Skeletal muscle cell (primary cell): Measurements from ENCODE around the gene DYNC1LI1.
"Not testable (repeated sequence)": the region's sequence is repeated elsewhere in the genome, so short reads cannot be mapped to it uniquely, and the experiment has no call there.

Experiments used
- DNase-seq: peaks from one replicate; pipeline ENCODE4 v3.0.0-alpha.2; 2010; ENCODE audit warnings: low read depth
- H3K4me3 ChIP-seq: 2 replicates; pipeline ENCODE4 v1.5.1; 2011; ENCODE audit warnings: low read depth, mild to moderate bottlenecking, control low read depth, low read length, moderate library complexity

Gene DYNC1LI1

DNA sequence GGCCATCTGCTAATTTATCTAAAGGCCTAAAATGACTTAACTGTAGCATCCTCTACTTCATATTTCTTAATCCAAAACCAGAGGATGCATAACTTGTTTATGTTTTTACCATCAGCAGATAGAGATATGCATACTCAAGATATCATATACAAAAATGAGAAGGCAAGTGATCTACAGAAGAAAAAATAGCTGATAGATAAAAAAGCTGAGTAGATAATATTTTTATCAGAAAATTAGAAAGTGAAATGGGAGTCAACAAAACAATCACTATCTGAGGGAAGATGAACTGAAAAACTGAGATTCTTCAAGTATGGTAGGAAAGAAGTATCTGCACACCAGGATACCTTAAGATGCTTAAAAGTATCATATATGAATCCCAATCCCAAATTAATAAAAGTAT is 25.4 kb downstream of the DYNC1LI1 start:
- no peak overlapping the region for H3K4me3 ChIP-seq
- no peak for DNase-seq

DNA sequence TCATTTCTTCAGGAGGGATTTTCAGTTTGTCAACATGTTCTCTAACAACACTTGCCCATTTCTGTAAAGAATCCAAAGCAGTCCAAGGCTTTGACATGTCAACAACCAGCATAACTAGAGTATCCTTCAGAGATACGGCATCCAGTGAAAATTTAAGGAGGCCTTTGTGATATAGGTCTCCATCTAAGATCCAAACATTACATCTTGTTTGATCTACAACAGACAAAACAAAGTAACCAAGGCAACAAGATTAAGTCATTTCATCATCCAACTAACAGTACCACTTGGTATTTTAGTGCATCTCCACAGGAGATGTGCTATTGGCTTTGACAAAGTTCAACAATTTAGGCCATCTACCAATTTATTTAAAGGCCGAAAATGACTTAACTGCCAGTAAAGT is 25.8 kb downstream of the DYNC1LI1 start:
- no peak overlapping the region for H3K4me3 ChIP-seq

DNA sequence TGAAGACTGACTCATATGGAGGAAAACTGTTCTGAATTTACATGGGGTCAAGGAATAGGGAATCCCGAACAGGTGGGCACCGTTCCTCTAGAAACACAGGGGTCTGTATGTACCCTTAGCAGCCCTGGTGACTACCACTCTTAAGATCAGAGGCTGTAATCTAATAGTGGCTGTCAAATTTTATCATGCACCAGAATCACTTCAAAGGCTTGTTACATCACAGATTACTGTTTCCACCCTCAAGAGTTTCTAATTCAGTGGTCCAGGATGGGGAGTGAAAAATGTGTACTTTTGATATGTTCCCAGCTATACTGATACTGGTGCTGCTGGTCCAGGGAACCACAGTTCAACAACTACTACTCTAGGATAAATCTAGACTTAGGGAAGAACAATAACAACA is 27.9 kb downstream of the DYNC1LI1 start:
- no peak for DNase-seq
- H3K4me3 ChIP-seq, result no peak overlapping the region

More for the DNA sequence above, 25.8 kb downstream of the DYNC1LI1 start:
- DNase-seq, result no peak

DNA sequence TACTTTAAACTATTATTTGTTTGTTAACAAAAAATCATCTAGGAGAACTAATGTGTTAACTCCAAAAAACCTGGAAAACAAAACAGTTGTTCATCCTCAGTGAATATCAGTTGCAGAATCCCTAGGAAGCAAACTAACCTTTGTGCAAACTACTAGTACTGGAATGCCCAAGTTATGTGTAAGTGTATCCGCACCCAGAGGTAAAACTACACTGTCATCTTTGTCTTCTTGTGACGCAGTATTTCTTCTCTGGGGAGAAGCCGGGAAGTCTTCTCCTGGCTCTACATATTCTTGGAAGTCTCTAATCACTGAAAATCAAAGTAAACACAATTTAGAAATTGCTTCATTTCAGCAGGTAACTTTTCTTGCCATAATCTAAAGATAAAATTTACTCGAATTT is 29.8 kb downstream of the DYNC1LI1 start:
- no peak for DNase-seq
- no peak overlapping the region for H3K4me3 ChIP-seq

DNA sequence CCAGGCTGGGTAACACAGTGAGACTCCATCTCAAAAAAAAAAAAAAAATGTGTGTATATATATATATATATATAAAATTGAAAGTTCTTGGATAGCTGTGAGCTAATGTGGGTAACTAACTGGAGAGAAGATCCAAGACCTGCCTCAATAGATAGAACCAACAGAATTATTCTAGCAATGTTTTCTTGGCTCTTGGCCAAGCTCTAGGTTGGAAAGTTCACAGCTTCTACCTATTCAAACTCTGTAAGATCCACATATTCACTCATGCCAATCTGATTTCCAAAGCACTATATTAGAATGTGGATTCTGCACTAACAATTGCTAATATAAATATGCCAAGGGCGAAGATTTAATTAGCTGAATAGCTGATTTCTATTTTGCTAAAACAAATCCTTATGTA is 38.2 kb downstream of the DYNC1LI1 start:
- no peak for DNase-seq
- H3K4me3 ChIP-seq, result no peak overlapping the region

DNA sequence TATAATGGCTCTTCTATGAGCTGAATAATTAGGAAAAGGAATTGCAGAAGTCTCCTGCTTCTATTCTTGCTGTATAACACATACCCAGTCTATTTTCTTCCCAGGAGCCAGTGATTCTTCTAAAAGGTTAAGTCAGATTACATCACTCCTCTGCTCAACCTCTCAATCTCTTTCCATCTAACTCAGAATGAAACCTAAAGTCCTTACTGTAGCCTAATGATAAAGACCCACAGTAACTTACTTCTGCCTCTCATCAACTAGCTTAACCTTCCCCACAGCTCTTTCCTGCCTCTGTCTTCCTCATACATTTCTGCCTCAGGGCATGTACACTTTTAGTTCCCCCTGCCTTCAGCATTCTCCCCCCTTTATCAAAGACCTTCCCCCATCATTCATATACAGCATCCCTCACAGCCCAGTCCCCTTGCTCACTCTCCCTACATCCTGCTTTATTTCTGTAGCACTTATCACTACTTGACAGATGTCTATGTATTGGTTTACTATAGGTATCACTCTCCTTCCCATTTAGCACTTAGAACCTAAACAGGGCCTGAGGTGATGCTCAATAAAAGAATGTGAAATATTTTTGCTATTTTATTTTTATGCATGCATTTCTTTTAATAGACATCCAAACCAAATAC is 39.5 kb downstream of the DYNC1LI1 start:
- no peak for DNase-seq
- H3K4me3 ChIP-seq, result no peak overlapping the region

DNA sequence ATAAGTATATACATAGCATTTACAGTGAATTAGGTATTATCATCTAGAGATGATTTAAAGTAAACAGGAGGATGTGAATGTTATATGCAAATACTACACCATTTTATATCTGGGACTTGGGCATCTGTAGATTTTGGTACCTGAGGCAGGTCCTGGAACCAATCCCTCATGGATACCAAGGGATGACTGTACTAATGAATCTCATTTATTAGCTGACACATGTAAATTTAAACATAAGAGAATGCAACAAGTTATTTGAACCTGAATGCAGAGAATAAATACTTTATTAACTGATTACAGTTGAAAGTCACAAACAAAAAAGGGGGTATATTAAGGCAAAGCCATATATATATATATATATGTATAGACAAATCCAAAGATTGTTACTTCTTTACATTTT is 44.9 kb downstream of the DYNC1LI1 start:
- DNase-seq, result no peak
- H3K4me3 ChIP-seq, result no peak overlapping the region

DNA sequence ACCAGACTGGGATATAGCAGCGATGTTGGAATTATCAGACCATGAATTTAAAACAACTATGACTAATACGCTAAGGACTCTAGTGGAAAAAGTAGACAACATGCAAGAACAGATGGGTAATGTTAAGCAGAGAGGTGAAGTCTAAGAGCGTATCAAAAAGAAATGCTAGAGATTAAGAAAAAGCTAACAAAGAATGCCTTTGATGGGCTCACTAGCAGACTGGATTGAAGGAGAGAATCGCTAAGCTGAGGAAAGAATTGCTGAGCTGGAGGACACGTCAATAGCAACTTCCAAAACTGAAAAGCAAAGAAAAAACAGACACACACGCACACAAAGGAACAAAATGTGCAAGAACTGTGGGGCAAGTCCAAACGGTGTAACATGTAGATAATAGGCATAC is 48.0 kb downstream of the DYNC1LI1 start:
- no peak overlapping the region for H3K4me3 ChIP-seq
- no peak for DNase-seq

DNA sequence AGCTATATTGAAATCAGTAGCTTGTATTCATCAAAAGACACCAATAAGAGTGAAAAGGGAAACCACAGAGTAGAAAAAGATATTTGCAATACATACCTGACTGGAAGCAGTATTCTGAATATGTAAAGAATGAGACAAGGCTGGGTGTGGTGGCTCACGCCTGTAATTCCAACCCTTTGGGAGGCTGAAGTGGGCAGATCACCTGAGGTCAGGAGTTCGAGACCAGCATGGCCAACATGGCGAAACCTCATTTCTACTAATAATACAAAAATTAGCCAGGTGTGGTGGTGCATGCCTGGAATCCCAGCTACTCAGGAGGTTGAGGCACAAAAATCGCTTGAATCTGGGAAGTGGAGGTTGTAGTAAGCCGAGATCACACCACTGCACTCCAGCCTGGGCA is 51.7 kb downstream of the DYNC1LI1 start:
- DNase-seq, H3K4me3 ChIP-seq: not testable (repeated sequence)

DNA sequence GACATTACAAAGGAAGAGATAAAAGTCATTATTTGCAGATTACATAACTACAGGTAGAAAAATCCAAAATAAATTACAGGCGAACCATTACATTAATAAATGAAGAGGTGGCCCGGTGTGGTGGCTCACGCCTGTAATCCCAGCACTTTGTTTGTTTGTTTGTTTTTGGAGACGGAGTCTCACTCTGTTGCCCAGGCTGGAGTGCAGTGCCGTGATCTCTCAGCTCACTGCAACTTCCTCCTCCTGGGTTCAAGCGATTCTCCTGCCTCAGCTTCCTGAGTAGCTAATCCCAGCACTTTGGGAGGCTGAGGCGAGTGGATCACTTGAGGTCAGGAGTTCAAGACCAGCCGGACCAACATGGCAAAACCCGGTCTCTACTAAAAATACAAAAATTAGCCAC is 53.9 kb downstream of the DYNC1LI1 start:
- H3K4me3 ChIP-seq, DNase-seq: not testable (repeated sequence)

DNA sequence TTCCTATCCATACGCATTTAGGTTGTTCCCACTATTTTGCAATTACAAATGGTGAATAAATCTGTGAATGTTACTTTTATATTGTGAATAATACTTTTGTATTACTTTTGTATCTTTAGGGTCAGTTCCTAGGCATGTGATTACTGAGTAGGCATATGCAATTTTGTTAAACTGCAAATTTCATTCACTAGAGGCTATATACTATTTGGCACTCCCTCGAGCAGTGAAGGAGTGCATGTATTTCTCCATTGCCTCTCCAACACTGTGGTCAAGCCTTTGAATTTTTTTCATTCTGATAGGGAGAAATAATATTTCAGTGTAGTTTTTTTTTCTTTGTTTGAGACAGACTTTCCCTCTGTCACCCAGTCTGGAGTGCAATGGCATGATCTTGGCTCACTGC is 59.7 kb downstream of the DYNC1LI1 start:
- no peak for DNase-seq
- H3K4me3 ChIP-seq, result no peak overlapping the region

DNA sequence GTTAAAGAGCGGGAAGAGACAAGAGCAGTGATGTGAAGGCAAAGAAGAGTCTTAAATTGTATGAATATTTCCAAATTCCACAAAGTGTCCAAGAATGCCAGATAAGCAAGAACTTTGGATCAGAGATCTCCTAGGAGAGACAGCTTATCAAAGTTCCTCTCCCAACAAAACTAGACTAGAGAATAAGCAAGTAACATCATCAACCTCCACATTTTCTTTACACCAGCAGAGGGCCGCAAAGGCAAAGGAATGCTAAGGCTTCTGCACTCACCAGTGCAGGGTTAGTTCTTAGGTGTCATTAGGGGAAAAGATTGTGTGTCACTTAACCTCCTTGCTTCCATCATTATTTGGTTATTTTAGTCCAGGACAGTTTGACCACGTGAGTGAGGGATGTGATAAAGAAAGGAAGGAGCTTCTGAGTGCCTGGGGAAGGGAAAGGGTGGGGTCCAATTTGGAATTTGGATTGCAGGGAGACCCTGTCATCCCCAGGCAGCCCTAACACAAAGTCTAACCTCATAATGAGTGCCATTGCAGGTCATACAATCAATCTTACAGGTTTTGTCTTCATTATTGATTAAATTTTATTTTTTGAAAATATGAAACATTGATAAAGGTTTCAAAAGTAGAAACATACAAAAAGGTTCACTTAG is 60.5 kb downstream of the DYNC1LI1 start:
- H3K4me3 ChIP-seq, result no peak overlapping the region
- no peak for DNase-seq

DNA sequence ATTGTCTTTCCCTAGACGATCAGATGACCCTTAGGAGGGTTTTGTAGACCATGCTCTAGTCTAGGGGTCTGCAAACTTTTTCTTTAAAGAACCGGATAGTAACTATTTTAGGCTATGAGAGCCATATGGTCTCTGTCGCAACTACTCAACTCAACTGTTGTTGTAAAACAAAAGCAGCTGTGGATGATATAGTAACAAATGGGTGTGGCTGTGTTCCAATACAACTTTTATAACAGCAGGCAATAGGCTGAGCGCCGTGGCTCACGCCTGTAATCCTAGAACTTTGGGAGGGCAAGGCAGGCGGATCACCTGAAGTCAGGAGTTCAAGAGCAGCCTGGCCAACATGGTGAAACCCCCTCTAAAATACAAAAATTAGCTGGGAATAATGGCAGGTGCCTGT is 61.9 kb downstream of the DYNC1LI1 start:
- H3K4me3 ChIP-seq, result no peak overlapping the region
- no peak for DNase-seq

DNA sequence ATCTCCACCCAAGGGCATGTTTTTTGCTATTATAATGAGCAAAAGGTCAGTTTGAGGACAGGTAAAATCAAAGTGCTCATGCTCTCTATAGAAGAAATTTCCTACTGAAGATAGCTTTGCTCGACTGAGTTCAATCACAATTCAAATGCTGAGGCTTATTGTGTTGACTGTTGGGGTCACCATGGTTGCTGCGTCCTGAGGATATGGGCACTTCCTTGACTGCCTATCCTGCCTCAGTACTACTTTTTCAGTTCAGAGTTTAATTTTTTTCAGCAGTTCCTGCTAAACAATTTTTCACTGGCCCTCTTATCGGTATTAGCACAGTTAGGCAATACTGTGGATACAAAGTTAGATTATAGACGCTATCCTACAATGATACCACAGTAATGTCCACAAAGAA is 64.2 kb downstream of the DYNC1LI1 start:
- H3K4me3 ChIP-seq, result no peak overlapping the region
- DNase-seq, result no peak

DNA sequence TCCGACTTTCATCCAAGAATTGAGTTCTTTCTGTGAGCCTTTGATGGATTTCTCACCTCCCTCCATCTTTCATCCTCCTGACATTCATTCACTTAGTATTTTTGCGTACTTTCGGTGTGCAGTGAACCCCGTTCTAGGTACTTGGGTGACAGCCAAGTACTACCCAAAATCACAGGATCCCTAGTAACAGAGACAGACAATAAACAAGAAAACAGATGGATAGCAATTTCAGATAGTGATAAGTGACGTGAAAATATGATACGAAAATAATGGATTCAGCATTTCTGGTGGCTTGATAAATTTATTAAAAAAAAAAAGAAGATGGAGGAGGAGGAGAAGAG is 67.7 kb downstream of the DYNC1LI1 start:
- DNase-seq, result no peak
- peak overlapping the region; percentile 86 for H3K4me3 ChIP-seq

DNA sequence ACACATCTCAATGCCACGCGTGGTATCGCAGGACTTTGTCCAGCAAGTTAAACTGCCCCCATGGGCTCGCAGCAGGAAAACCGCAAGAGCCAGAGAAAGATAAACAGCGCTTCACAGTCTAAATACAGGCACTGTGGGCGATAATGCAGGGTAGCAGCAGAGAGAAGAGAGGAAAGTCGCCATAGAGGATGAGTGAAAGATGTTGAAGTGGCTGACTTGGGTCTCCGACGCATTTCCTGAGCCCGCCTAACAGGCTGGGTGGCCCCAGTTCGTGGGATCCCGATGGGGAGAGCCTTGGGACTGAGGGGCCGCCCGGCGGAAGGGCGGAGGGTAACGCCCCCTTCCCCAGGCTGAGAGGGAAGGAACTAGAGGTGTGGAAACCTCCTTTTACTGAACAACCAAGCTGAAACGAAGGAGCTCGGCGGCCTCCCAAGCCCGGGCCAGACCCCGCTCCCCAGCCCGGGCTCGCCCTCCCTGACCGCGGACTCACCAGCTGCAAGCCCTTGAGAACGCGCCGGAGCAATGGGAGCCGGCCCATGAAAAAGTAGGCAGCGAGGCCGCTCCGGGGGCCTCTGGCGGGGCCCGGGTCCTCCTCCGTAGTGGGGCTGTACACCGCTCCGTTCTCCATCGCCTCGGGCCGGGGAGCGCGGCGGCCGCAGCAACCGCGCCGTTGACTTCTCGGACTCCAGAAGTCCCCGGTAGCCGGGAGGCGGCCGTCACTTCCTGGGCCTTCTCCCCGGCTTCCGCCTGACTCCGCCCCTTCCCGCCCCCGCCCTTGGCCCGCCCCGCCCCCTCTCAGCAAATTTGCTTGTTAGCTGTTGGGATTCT is 68.3 kb downstream of the DYNC1LI1 start, which contains the start of gene CMTM6:
Gene CMTM6 (minus strand): TSS at position 735 of the 828 bp plus-strand sequence. CDS start 107 bp downstream, at position 628.
- peak; percentile 46 for DNase-seq

DNA sequence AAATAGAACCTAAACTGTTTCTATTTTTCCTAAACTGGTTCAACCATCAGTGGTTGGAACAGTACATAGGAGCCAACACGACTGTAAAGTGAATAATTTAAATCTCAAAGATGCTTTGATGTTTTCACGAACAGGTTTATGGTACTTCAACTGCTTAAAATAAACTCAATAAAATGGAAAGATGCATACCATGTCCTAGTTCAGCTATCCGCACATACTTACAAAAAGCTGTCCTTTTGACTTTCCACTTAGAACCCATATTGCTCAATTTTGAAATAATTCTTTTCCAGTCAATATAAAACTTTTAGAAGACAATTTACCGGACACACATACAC is 68.9 kb downstream of the DYNC1LI1 start:
- H3K4me3 ChIP-seq, result peak overlapping the region; percentile 86
- DNase-seq, result no peak

More for the DNA sequence above, 68.3 kb downstream of the DYNC1LI1 start, which contains the start of gene CMTM6:
- peak within 1 kb of the TSS; percentile 86 for H3K4me3 ChIP-seq

DNA sequence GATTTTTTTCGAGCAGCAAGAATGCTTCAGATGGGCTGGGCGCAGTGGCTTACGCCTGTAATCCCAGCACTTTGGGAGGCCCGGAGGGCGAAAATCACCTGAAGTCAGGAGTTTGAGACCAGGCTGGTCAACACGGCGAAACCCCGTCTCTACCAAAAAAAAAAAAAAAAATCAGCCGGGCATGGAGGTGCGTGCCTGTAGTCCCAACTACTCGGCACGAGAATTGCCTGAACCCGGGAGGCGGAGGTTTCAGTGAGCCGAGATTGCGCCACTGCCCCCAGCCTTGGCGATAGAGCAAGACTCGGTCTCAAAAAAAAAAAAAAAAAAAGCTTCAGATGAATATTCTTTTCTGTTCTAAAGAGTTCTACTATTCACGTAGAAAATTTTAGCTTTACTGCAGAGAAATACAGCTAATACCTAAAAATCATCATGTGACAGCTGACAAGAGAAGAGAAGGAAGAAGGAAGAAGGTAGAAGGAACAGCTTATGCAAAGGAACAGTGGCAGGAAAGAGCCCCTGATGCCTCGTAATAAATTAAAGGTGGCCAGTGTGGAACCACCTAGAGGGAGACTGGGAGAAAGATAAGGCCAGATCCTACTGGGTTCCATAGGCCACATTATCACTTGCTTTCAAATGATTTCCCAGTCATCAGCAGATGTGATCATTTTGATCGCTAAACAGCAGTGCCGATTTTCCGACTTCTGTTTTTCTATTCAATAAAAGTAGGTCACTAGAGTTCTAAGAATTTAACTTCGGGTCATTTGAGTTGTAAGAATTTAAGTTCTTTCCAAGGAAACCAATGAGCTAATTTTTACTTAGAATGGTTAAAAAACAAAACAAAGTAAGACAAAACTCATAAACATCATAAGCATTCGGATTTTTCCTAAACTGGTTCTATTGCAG is 69.5 kb downstream of the DYNC1LI1 start:
- no peak for DNase-seq
- H3K4me3 ChIP-seq, result peak overlapping the region; percentile 86

DNA sequence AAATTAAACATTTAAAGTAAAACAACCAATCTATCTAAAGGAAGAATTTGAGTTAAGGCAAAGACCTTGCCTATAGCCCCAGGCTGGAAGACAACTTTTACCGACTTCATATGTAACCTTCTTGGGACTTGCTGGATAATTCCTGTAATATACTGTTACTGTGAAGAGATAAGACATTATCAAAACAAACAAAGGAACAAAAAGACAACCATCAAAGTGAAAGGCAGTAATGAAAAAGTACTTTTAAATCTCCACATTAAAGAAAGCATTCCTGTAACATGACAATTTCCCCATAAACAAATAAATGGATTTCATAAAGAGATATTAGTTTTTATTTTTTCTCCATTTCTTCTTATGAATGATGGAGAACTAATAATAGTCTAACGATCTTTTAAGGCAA is 70.4 kb downstream of the DYNC1LI1 start:
- no peak for DNase-seq
- H3K4me3 ChIP-seq, result no peak overlapping the region

DNA sequence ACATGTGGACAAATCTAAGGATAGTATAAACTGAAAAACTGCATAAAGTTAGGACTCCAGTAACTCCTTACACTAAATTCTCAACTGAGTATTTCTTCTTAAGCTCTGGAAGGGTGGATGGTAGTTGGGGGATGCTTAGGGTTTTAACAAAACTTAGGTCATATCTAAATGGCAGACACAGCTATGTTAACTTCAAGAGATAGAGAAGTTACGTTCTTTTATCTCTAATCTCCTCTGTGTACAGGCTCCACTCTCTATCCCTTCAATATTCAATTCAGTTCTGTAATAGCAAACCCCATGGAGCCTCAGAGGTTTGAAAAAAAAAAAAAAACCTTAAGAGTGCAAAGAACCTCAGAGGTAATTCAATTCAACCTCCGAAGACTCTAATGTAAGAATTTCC is 71.1 kb downstream of the DYNC1LI1 start:
- no peak overlapping the region for H3K4me3 ChIP-seq
- no peak for DNase-seq
